K562 treated with DMSO at 1 percent for 48 hours (cell line): ENCODE measurements around the gene NRG2. TPM values are rescaled to one million over a fixed set of nuclear protein-coding genes. Genes with fewer than 3 reads are reported as not detected.

Source experiments
- total RNA-seq: library from RNA; unstranded; fragments of 300-600 nt; gene quantifications from 2 replicates; pipeline ENCODE4 v1.2.3, GENCODE V29; 2022; ENCODE audit warnings: low replicate concordance; ENCODE audit errors: extremely low read depth

NRG2 gene
- total RNA-seq = not detected in 2 replicates

GRCh38 chr5:140042643-140043507 is at the start of gene NRG2:
TSS of gene NRG2 (minus strand) at chr5:140043299.

Other genes with a start within 250 kb of the NRG2 start
- not detected in 2 replicates for gene PSD2, start 247.5 kb downstream of the NRG2 start, total RNA-seq
- not detected in 2 replicates for gene PURA, start 70.8 kb upstream of the NRG2 start, total RNA-seq
- gene IGIP, start 82.6 kb upstream of the NRG2 start, total RNA-seq = not detected in 2 replicates
- gene CYSTM1, start 131.9 kb upstream of the NRG2 start, total RNA-seq = not detected in 2 replicates